ENCODE measurements around the gene MVD.
A peak's percentile ranks its signal among the peaks of the same experiment; 100 is the strongest.

MVD gene

GRCh38 chr16:88686062-88686438, 23.2 kb upstream of the MVD start:
- Histone ChIP-seq H3K27me3 (peaks cover 50% of the 10 kb centered on the region), H3K9me3 (no peaks in the 10 kb centered on the region), H3K36me3 (no peaks in the 10 kb centered on the region), H3K4me1 (no peaks in the 10 kb centered on the region), H3K4me3 (ENCODE audit: low read depth, low read length) (peak overlapping the region; percentile 45)
- no peak for DNase-seq
- no peak for TF ChIP-seq CTCF (IDR thresholded peaks at IDR 0.05; ENCODE audit: low read depth, low read length)

GRCh38 chr16:88685156-88686061, 22.5 kb upstream of the MVD start:
- peaks cover 56% of the 10 kb centered on the region for H3K27me3 ChIP-seq
- H3K4me1 ChIP-seq: no peaks in the 10 kb centered on the region
- H3K36me3 ChIP-seq: no peaks in the 10 kb centered on the region
- TF ChIP-seq CTCF (IDR thresholded peaks at IDR 0.05; ENCODE audit: low read depth, low read length): peak; percentile 53
- DNase-seq: no peak
- no peak overlapping the region; the same call in 1 of the 2 replicates for H3K4me3 ChIP-seq (ENCODE audit: low read depth, low read length)
- H3K9me3 ChIP-seq: no peaks in the 10 kb centered on the region

GRCh38 chr16:88684569-88685155, 21.8 kb upstream of the MVD start:
- Histone ChIP-seq H3K4me3 (ENCODE audit: low read depth, low read length) (no peak overlapping the region), H3K36me3 (no peaks in the 10 kb centered on the region), H3K27me3 (peaks cover 56% of the 10 kb centered on the region), H3K9me3 (no peaks in the 10 kb centered on the region), H3K4me1 (no peaks in the 10 kb centered on the region)
- DNase-seq: no peak
- TF ChIP-seq CTCF (IDR thresholded peaks at IDR 0.05; ENCODE audit: low read depth, low read length): no peak

- Histone ChIP-seq H3K4me3 (ENCODE audit: low read depth, low read length) (no peak overlapping the region), H3K4me1 (no peaks in the 10 kb centered on the region; the same call in 1 of the 2 replicates), H3K36me3 (no peaks in the 10 kb centered on the region), H3K27me3 (peaks cover 73% of the 10 kb centered on the region), H3K9me3 (no peaks in the 10 kb centered on the region; the same call in 1 of the 2 replicates)
- no peak for DNase-seq
- TF ChIP-seq CTCF (IDR thresholded peaks at IDR 0.05; ENCODE audit: low read depth, low read length): no peak
Measured at GRCh38 chr16:88681709-88682451, 19.0 kb upstream of the MVD start.

- Histone ChIP-seq H3K4me3 (ENCODE audit: low read depth, low read length) (no peak overlapping the region), H3K36me3 (no peaks in the 10 kb centered on the region), H3K9me3 (no peaks in the 10 kb centered on the region; the same call in 1 of the 2 replicates), H3K27me3 (peaks cover 69% of the 10 kb centered on the region), H3K4me1 (no peaks in the 10 kb centered on the region; the same call in 1 of the 2 replicates)
- peak; percentile 46 for TF ChIP-seq CTCF (IDR thresholded peaks at IDR 0.05; ENCODE audit: low read depth, low read length)
- DNase-seq: no peak
Measured at GRCh38 chr16:88681084-88681680, 18.3 kb upstream of the MVD start.

Data from BE2C (cell line).